Thyroid gland (tissue), 4 donors: ENCODE results near the gene PCDHA6.

Experiments used
- POLR2A ChIP-seq, 2 donors: fragments of 450-650 bp; IDR thresholded peaks; one replicate each; pipeline ENCODE4 v1.6.1; 2017; ENCODE audit warnings: antibody characterized with exemption in 2 of 2, mild to moderate bottlenecking in 2 of 2, moderate library complexity in 1 of 2
- TF ChIP-seq, protein P1 (sequence below), 6 experiments: fragments of 200-600 bp in 3 of 6; fragments of 450-650 bp in 3 of 6; sonication (generic) in 3 of 6; IDR thresholded peaks; one replicate each; pipeline ENCODE4 v1.5.1; 2016 to 2019; ENCODE audit warnings: antibody characterized with exemption in 6 of 6, mild to moderate bottlenecking in 2 of 6, inconsistent platforms in 1 of 6, moderate library complexity in 1 of 6

GRCh38 chr5:140842798-140843733 lies 15.3 kb downstream of the PCDHA6 start:
- TF ChIP-seq, protein P1, sequence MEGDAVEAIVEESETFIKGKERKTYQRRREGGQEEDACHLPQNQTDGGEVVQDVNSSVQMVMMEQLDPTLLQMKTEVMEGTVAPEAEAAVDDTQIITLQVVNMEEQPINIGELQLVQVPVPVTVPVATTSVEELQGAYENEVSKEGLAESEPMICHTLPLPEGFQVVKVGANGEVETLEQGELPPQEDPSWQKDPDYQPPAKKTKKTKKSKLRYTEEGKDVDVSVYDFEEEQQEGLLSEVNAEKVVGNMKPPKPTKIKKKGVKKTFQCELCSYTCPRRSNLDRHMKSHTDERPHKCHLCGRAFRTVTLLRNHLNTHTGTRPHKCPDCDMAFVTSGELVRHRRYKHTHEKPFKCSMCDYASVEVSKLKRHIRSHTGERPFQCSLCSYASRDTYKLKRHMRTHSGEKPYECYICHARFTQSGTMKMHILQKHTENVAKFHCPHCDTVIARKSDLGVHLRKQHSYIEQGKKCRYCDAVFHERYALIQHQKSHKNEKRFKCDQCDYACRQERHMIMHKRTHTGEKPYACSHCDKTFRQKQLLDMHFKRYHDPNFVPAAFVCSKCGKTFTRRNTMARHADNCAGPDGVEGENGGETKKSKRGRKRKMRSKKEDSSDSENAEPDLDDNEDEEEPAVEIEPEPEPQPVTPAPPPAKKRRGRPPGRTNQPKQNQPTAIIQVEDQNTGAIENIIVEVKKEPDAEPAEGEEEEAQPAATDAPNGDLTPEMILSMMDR (IDR thresholded peaks at IDR 0.05), result no peak
- TF ChIP-seq POLR2A (IDR thresholded peaks at IDR 0.05), result no peak
